A549 (cell line): ENCODE results near the gene PDLIM7. TPM values are rescaled to one million over a fixed set of nuclear protein-coding genes. Genes with fewer than 3 reads are reported as not detected.

Experiments used
- ATAC-seq, 2 experiments: fragments of 200-7000 bp in 1 of 2; fragments of >200 bp in 1 of 2; cut with Nextera tagmentation in 1 of 2; cut with Tn5 transposase in 1 of 2; 3 replicates each; pipeline versions ENCODE4 v1.8.0 to v1.9.1; 2018 to 2020; ENCODE audit warnings: mild to moderate bottlenecking in 1 of 2, moderate library complexity in 1 of 2
- CTCF ChIA-PET: fragments of 300-600 bp; sonication (Branson Sonifier 250); formaldehyde crosslinking; extraction: SDS; loops from one replicate; lab custom pipeline; 2021; ENCODE audit warnings: antibody characterized with exemption, inconsistent platforms; lab: Yijun Ruan, JAX
- POLR2A ChIA-PET: fragments of 350-600 bp; formaldehyde crosslinking; extraction: SDS; loops from one replicate; lab custom pipeline; 2021; ENCODE audit warnings: antibody characterized with exemption, inconsistent platforms; lab: Yijun Ruan, JAX
- DNase-seq, 2 experiments: peaks; one replicate each; pipeline versions ENCODE4 v3.0.0 to v3.0.0-alpha.2; 2011 to 2016; ENCODE audit warnings: low read depth in 1 of 2, low spot score in 1 of 2
- FAIRE-seq: peaks from 2 replicates; lab custom pipeline; 2011; peaks lifted over from hg19 to GRCh38; lab: Jason Lieb, UNC
- H3K27ac ChIP-seq, 2 experiments: fragments of >200 bp; sonication (Bioruptor Twin); formaldehyde crosslinking; 3 replicates each; pipeline ENCODE4 v1.5.1; 2016 to 2017
- H3K4me1 ChIP-seq: fragments of >200 bp; sonication (Bioruptor Twin); formaldehyde crosslinking; 3 replicates; pipeline ENCODE4 v1.6.1; 2016
- H3K4me2 ChIP-seq: fragments of >200 bp; sonication (Bioruptor Twin); formaldehyde crosslinking; 3 replicates; pipeline ENCODE4 v1.6.1; 2016
- H3K4me3 ChIP-seq: fragments of >200 bp; sonication (Bioruptor Twin); formaldehyde crosslinking; 3 replicates; pipeline ENCODE4 v1.5.1; 2016
- H3K9me3 ChIP-seq: fragments of >200 bp; sonication (Bioruptor Twin); formaldehyde crosslinking; 3 replicates; pipeline ENCODE4 v1.6.1; 2016
- CBX8 ChIP-seq: fragments of 200-600 bp; sonication (generic); IDR thresholded peaks from 2 replicates; pipeline ENCODE4 v1.6.1; 2016
- CHD2 ChIP-seq: fragments of 150-350 bp; IDR thresholded peaks from 2 replicates; pipeline ENCODE4 v1.6.1; 2014; ENCODE audit warnings: low read length; ENCODE audit not compliant: partially characterized antibody
- CHD4 ChIP-seq: fragments of 200-600 bp; sonication (generic); IDR thresholded peaks from 2 replicates; pipeline ENCODE4 v1.6.1; 2016; ENCODE audit warnings: antibody characterized with exemption, mild to moderate bottlenecking, borderline replicate concordance
- EHMT2 ChIP-seq: fragments of 200-600 bp; sonication (generic); IDR thresholded peaks from 2 replicates; pipeline ENCODE4 v1.6.1; 2016; ENCODE audit warnings: antibody characterized with exemption, low read depth, mild to moderate bottlenecking, moderate library complexity
- ESRRA ChIP-seq: fragments of 150-350 bp; IDR thresholded peaks from 2 replicates; pipeline ENCODE4 v1.6.1; 2014; ENCODE audit warnings: mild to moderate bottlenecking, low read length, borderline replicate concordance
- FOXS1 ChIP-seq: fragments of 250-450 bp; sonication (Bioruptor Pico); IDR thresholded peaks from 2 replicates; pipeline ENCODE4 v1.5.0; 2020; ENCODE audit warnings: mild to moderate bottlenecking, moderate library complexity
- HOXB5 ChIP-seq: fragments of 250-450 bp; sonication (Bioruptor Pico); IDR thresholded peaks from 2 replicates; pipeline ENCODE4 v1.5.0; 2020; ENCODE audit warnings: mild to moderate bottlenecking, moderate library complexity
- JUN ChIP-seq, 2 experiments: fragments of >200 bp; sonication (Bioruptor Twin); formaldehyde crosslinking; IDR thresholded peaks; 2 replicates in 1 of 2; 3 replicates in 1 of 2; pipeline ENCODE4 v1.6.1; 2016 to 2017
- PHF8 ChIP-seq: fragments of 200-600 bp; sonication (generic); IDR thresholded peaks from 2 replicates; pipeline ENCODE4 v1.6.1; 2016; ENCODE audit warnings: low read depth, mild to moderate bottlenecking, antibody characterized with exemption, moderate library complexity, borderline replicate concordance
- POLR2A ChIP-seq: IDR thresholded peaks from 2 replicates; pipeline ENCODE4 v1.6.1; 2012; ENCODE audit warnings: mild to moderate bottlenecking, low read length
- RAD21 ChIP-seq, 2 experiments: fragments of >200 bp in 1 of 2; sonication (Bioruptor Twin) in 1 of 2; formaldehyde crosslinking in 1 of 2; IDR thresholded peaks in 1 of 2; conservative IDR thresholded peaks in 1 of 2; 2 replicates in 1 of 2; 3 replicates in 1 of 2; pipeline ENCODE4 v1.6.1; 2012 to 2018; ENCODE audit warnings: inconsistent platforms in 1 of 2
- RARB ChIP-seq: fragments of 250-450 bp; sonication (Bioruptor Pico); IDR thresholded peaks from 2 replicates; pipeline ENCODE4 v1.8.0; 2021; ENCODE audit warnings: mild to moderate bottlenecking, moderate library complexity
- SMC3 ChIP-seq: fragments of >200 bp; sonication (Bioruptor Twin); formaldehyde crosslinking; IDR thresholded peaks from 3 replicates; pipeline ENCODE4 v1.6.1; 2018; ENCODE audit warnings: inconsistent platforms
- TP53 ChIP-seq: fragments of 250-450 bp; sonication (Bioruptor Pico); IDR thresholded peaks from 2 replicates; pipeline ENCODE4 v1.5.0; 2021; ENCODE audit warnings: mild to moderate bottlenecking, moderate library complexity
- WGBS: methylation state at CpG from one replicate; pipeline ENCODE4 v1.1.6; 2017; ENCODE audit errors: missing lambda C conversion rate; 5-methylcytosine and 5-hydroxymethylcytosine counted together
- polyA plus RNA-seq, 4 experiments: library from polyadenylated mRNA; depleted of rRNA in 3 of 4; stranded (reverse); fragments of >200 nt; fragmentation: RNase III in 1 of 4; extraction: RNeasy Plus Mini Kit Qiagen cat#74134 plus additional on column Dnase treatment in 1 of 4; gene quantifications; 2 replicates in 3 of 4; 3 replicates in 1 of 4; pipeline ENCODE4 v1.2.3, GENCODE V29; 2011 to 2017
- TF ChIP-seq, protein P1 (sequence below): IDR thresholded peaks from 2 replicates; pipeline ENCODE4 v1.6.1; 2012
- TF ChIP-seq, protein P2 (sequence below): fragments of 150-350 bp; IDR thresholded peaks from 2 replicates; pipeline ENCODE4 v1.6.1; 2014; ENCODE audit warnings: low read depth, mild to moderate bottlenecking, low read length
- TF ChIP-seq, protein P3 (sequence below): fragments of 450-650 bp; IDR thresholded peaks from 2 replicates; pipeline ENCODE4 v1.6.1; 2014; ENCODE audit warnings: antibody characterized with exemption
- TF ChIP-seq, protein P4 (sequence below): fragments of >200 bp; sonication (Bioruptor Twin); formaldehyde crosslinking; IDR thresholded peaks from 3 replicates; pipeline ENCODE4 v1.6.1; 2016

PDLIM7 gene
- polyA plus RNA-seq, 2 of the 4 experiments (the other 2 are of a cell fraction) = 30.7 to 124 TPM

DNA sequence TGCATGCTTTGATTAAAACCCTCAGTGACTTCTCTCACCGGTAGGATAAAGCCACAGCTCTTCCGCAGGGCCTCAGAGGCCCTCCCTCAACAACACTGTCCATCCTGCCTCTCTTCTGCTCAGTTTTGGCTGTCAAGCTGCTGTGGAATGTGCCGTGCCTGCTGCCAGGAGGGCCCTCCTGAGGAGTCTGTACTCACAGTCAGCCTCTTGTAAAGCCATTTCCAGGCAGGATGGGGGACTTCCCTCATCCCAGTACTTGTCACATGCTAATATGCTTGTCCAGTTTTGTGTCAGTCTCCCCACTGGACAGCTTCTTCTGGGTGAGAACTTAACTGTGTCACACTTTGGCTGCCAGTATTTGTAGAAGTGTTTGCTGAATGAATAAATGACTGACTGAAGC lies 33.2 kb upstream of the PDLIM7 start:
- DNase-seq (no peak), ATAC-seq (no peak), FAIRE-seq (no peak)
- TF ChIP-seq CBX8 (no peak), RAD21 (conservative IDR thresholded peaks at IDR 0.05 in 1 of 2, IDR thresholded peaks at IDR 0.05 in 1 of 2) (no peak), ESRRA (no peak), EHMT2 (no peak)
- Histone ChIP-seq H3K9me3 (no peaks in the 10 kb centered on the region), H3K4me1 (no peaks in the 10 kb centered on the region), H3K4me3 (no peak overlapping the region), H3K27ac (no peak overlapping the region), H3K4me2 (no peak overlapping the region)
- POLR2A ChIA-PET = no interaction called here
- 100% methylated on average over 1 of the region's 3 CpGs for WGBS
- CTCF ChIA-PET = interaction anchor here (1.0 to 3.8 kb wide), 3 partner anchors 15 to 29 kb away, joined by 3 to 18 read pairs (median 5); no protein-coding TSS in a partner anchor

DNA sequence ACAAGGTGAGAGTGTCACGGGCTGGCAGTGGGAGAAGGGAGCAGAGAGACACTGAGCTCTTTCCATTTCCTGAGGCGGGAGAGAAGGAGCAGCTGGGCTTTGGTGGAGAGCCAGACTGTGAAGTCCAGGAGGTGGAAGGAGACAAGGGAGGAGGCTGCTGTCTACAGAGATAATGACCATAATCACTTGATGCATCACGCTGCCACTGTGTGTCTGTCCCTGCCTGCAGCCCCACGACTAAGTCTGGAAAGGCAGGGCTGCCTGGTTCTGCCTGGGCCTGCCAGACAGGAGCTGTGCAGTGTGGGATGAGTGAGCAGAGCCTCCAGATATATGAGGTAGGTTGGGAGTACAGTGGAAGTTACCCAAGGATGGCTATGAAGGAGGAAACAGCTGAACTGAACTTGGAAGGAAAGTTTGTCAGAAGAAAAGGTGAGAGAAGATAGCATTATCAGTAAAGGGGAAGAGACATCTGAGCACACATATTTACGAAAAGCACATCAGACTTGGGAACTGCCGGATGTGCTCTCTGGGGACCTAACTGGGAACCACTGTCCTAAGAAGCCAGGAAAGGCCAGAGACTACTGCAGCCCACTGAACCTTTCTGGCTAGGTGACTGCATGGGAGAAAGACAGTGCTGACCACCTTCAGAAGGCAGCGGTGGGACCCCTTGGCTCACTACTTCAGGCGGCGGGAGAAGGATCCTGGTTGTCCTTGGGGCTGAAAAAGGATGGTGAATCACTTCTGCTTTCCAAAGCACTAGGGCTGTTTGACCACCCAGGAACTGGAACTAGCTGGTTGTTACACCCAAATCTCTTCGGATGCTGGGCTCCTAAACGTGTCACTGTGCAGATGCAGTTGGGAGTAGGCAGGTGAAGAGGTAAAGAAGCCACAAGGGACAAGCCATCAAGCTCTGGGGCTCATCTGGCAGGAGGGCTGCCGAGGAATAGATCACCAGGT lies 32.1 kb upstream of the PDLIM7 start:
- CTCF ChIA-PET = interaction anchor here (1.0 to 3.8 kb wide), 2 partner anchors 16 to 28 kb away, joined by 5 to 18 read pairs; no protein-coding TSS in a partner anchor
- WGBS = 91% methylated on average over 12 of the region's 12 CpGs

DNA sequence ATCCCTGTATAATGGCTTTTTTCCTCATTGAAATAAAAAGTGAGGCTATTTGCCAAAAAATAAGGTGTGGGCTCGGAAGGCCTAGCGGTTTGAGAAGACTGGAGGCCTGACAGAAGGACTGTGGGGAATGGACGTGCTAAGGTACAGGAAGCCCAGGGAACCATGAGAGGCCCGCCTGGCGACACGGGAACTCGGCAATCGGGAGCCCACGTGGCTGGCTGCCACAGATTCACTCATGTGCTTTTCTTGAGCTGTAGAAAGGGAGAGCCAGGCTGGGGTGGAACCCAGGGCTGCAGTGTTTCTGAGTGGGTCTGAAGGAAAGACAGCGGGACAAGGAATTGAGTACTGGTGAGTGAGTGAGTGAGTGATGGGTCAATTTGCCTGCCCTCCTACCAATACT lies 31.2 kb upstream of the PDLIM7 start:
- TF ChIP-seq PHF8 (no peak), CHD4 (no peak), HOXB5 (CRISPR knock-in tag) (no peak)
- TF ChIP-seq, protein P1, sequence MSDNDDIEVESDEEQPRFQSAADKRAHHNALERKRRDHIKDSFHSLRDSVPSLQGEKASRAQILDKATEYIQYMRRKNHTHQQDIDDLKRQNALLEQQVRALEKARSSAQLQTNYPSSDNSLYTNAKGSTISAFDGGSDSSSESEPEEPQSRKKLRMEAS = no peak
- TF ChIP-seq, protein P2, sequence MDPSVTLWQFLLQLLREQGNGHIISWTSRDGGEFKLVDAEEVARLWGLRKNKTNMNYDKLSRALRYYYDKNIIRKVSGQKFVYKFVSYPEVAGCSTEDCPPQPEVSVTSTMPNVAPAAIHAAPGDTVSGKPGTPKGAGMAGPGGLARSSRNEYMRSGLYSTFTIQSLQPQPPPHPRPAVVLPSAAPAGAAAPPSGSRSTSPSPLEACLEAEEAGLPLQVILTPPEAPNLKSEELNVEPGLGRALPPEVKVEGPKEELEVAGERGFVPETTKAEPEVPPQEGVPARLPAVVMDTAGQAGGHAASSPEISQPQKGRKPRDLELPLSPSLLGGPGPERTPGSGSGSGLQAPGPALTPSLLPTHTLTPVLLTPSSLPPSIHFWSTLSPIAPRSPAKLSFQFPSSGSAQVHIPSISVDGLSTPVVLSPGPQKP = no peak
- TF ChIP-seq, protein P3, sequence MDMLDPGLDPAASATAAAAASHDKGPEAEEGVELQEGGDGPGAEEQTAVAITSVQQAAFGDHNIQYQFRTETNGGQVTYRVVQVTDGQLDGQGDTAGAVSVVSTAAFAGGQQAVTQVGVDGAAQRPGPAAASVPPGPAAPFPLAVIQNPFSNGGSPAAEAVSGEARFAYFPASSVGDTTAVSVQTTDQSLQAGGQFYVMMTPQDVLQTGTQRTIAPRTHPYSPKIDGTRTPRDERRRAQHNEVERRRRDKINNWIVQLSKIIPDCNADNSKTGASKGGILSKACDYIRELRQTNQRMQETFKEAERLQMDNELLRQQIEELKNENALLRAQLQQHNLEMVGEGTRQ = no peak
- TF ChIP-seq, all 56 proteins: peak for 0
- FAIRE-seq (no peak), DNase-seq (no peak), ATAC-seq (no peak)
- Histone ChIP-seq H3K27ac (no peak overlapping the region), H3K4me3 (no peak overlapping the region), H3K9me3 (no peaks in the 10 kb centered on the region), H3K4me1 (no peaks in the 10 kb centered on the region), H3K4me2 (no peak overlapping the region)
- POLR2A ChIA-PET = interaction anchor here (1.6 kb wide), 1 partner anchor 11 kb away, joined by 3 read pairs; the partner anchor contains the start of gene DDX41
- CTCF ChIA-PET = interaction anchor here (0.6 to 1.3 kb wide), 2 partner anchors 149 to 158 kb away, joined by 3 to 4 read pairs; no protein-coding TSS in a partner anchor
- WGBS = 95% methylated on average over 10 of the region's 10 CpGs

More for the DNA sequence above, 32.1 kb upstream of the PDLIM7 start:
- FAIRE-seq (no peak), ATAC-seq (0 out of 6 replicates have a peak, but pooled peaks of 1 of the 2 experiments have one; percentile 27), DNase-seq (no peak)
- no peak overlapping the region for H3K27ac ChIP-seq
- POLR2A ChIA-PET = interaction anchor here (1.6 kb wide), 1 partner anchor 12 kb away, joined by 3 read pairs; the partner anchor contains the start of gene DDX41
- no peaks in the 10 kb centered on the region for H3K9me3 ChIP-seq
- no peaks in the 10 kb centered on the region for H3K4me1 ChIP-seq
- H3K4me2 ChIP-seq = no peak overlapping the region
- TF ChIP-seq POLR2A (no peak), RARB (CRISPR knock-in tag) (no peak), TP53 (CRISPR knock-in tag) (no peak), FOXS1 (CRISPR knock-in tag) (no peak), JUN (IDR thresholded peaks at IDR 0.05) (no peak), CHD2 (no peak), SMC3 (no peak)
- TF ChIP-seq, protein P1 = no peak
- TF ChIP-seq, protein P3 = no peak
- TF ChIP-seq, protein P4, sequence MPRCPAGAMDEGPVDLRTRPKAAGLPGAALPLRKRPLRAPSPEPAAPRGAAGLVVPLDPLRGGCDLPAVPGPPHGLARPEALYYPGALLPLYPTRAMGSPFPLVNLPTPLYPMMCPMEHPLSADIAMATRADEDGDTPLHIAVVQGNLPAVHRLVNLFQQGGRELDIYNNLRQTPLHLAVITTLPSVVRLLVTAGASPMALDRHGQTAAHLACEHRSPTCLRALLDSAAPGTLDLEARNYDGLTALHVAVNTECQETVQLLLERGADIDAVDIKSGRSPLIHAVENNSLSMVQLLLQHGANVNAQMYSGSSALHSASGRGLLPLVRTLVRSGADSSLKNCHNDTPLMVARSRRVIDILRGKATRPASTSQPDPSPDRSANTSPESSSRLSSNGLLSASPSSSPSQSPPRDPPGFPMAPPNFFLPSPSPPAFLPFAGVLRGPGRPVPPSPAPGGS = no peak
- H3K4me3 ChIP-seq = no peak overlapping the region
